Endothelial cell of umbilical vein (primary cell): ENCODE data around the gene DMPK. TPM values are rescaled to one million over a fixed set of nuclear protein-coding genes. Genes with fewer than 3 reads are reported as not detected.
"Not testable (repeated sequence)": the region's sequence is repeated elsewhere in the genome, so short reads cannot be mapped to it uniquely, and the experiment has no call there.

Experiments
- BruUV-seq: library from RNA; stranded (reverse); fragments of 400-500 nt; replicated peaks from 2 replicates; lab custom pipeline; 2021; lab: Mats Ljungman, UMichigan
- CTCF ChIA-PET: fragments of 300-600, 350-600 bp; sonication (Branson Sonifier 250); formaldehyde crosslinking; loops from one replicate; lab custom pipeline; 2021; ENCODE audit warnings: antibody characterized with exemption, inconsistent platforms; lab: Charles Lee
- POLR2A ChIA-PET: fragments of 300-600, 350-600 bp; sonication (Branson Sonifier 250); formaldehyde crosslinking; loops from one replicate; lab custom pipeline; 2021; ENCODE audit warnings: antibody characterized with exemption, inconsistent platforms; lab: Charles Lee
- DNase-seq: peaks from one replicate; pipeline ENCODE4 v3.0.0-alpha.2; 2011; ENCODE audit warnings: low read depth, low spot score
- FAIRE-seq: peaks from 2 replicates; lab custom pipeline; 2011; peaks lifted over from hg19 to GRCh38; lab: Jason Lieb, UNC
- H2AFZ ChIP-seq: 2 replicates; pipeline ENCODE4 v1.6.0; 2012; ENCODE audit warnings: low read depth, low read length, control low read depth, inconsistent platforms
- H3K27ac ChIP-seq: 2 replicates; pipeline ENCODE4 v1.5.1; 2011; ENCODE audit warnings: low read depth, mild to moderate bottlenecking, control low read depth, low read length, moderate library complexity; ENCODE audit not compliant: insufficient read depth
- H3K27me3 ChIP-seq, 2 experiments: 2 replicates each; pipeline versions ENCODE4 v1.6.0 to v1.6.1; 2011; ENCODE audit warnings: low read length in 2 of 2, mixed read lengths in 1 of 2; ENCODE audit not compliant: control insufficient read depth in 2 of 2, insufficient read depth in 2 of 2
- H3K36me3 ChIP-seq, 2 experiments: 2 replicates in 1 of 2; 3 replicates in 1 of 2; pipeline ENCODE4 v1.5.1; 2011; ENCODE audit warnings: low read length in 2 of 2, mild to moderate bottlenecking in 1 of 2, moderate library complexity in 1 of 2; ENCODE audit not compliant: control insufficient read depth in 2 of 2, insufficient read depth in 2 of 2; ENCODE audit errors: extremely low read depth in 1 of 2
- H3K4me1 ChIP-seq: 3 replicates; pipeline ENCODE4 v1.5.1; 2011; ENCODE audit warnings: mild to moderate bottlenecking, low read length; ENCODE audit not compliant: control insufficient read depth, insufficient read depth; ENCODE audit errors: extremely low read depth
- H3K4me2 ChIP-seq: 2 replicates; pipeline ENCODE4 v1.6.1; 2011; ENCODE audit warnings: low read length, control low read depth, mixed read lengths; ENCODE audit not compliant: insufficient read depth
- H3K4me3 ChIP-seq, 3 experiments: fragments of 200-600 bp in 1 of 3; sonication (generic), shearing (Covaris generic) in 1 of 3; replicated peaks in 1 of 3; 2 replicates each; pipeline ENCODE4 v1.5.1; 2011 to 2016; ENCODE audit warnings: control low read depth in 3 of 3, low read length in 3 of 3, mild to moderate bottlenecking in 2 of 3, inconsistent platforms in 1 of 3, low read depth in 1 of 3, moderate library complexity in 1 of 3; ENCODE audit not compliant: insufficient read depth in 1 of 3
- H3K79me2 ChIP-seq: 2 replicates; pipeline ENCODE4 v1.6.0; 2012; ENCODE audit warnings: low read length, inconsistent platforms; ENCODE audit not compliant: control insufficient read depth, insufficient read depth
- H3K9ac ChIP-seq: replicated peaks from 2 replicates; pipeline ENCODE3; 2011; ENCODE audit warnings: low read length, control low read depth; ENCODE audit not compliant: insufficient read depth; ENCODE audit errors: extremely low read depth
- H3K9me1 ChIP-seq: replicated peaks from 3 replicates; pipeline ENCODE4 v1.6.0; 2011; ENCODE audit warnings: mild to moderate bottlenecking, low read length; ENCODE audit not compliant: control insufficient read depth, insufficient read depth; ENCODE audit errors: extremely low read depth
- H3K9me3 ChIP-seq: replicated peaks from 2 replicates; pipeline ENCODE4 v1.5.1; 2012; ENCODE audit warnings: low read length, inconsistent platforms; ENCODE audit not compliant: control insufficient read depth, insufficient read depth
- H4K20me1 ChIP-seq: replicated peaks from 2 replicates; pipeline ENCODE3; 2011; ENCODE audit warnings: mild to moderate bottlenecking, low read length; ENCODE audit not compliant: control insufficient read depth, insufficient read depth; ENCODE audit errors: extremely low read depth
- CTCF ChIP-seq, 2 donors: IDR thresholded peaks; 1 replicate in 1 of 2; 2 replicates in 1 of 2; pipeline ENCODE4 v1.5.1; 2011; ENCODE audit warnings: low read length in 2 of 2, mild to moderate bottlenecking in 2 of 2, moderate library complexity in 2 of 2, control low read depth in 1 of 2, inconsistent platforms in 1 of 2, low read depth in 1 of 2; ENCODE audit not compliant: insufficient read depth in 1 of 2; ENCODE audit errors: extremely low read depth in 1 of 2
- JUN ChIP-seq: IDR thresholded peaks from 2 replicates; pipeline ENCODE4 v1.6.1; 2011; ENCODE audit warnings: borderline replicate concordance, low read depth; ENCODE audit not compliant: insufficient read length, insufficient read depth
- dilution Hi-C: fragments of 300-500 bp; cut with MboI; formaldehyde crosslinking; loops from one replicate; pipeline ENCODE4 v1.15.0; 2019; ENCODE audit warnings: low sequenced_read_pairs; ENCODE audit not compliant: extremely low pct_ligation_motif_present
- intact Hi-C: fragments of 100-400 bp; cut with micrococcal nuclease; formaldehyde crosslinking; loops from one replicate; pipeline ENCODE4 v1.10.0; 2022
- polyA plus RNA-seq, 4 experiments: library from polyadenylated mRNA; depleted of rRNA in 3 of 4; stranded (reverse) in 3 of 4; unstranded in 1 of 4; fragments of >200 nt; gene quantifications; 2 replicates each; pipeline versions ENCODE4 v1.2.1 to v1.2.3, GENCODE V29; 2011 to 2012; ENCODE audit warnings: missing spikeins in 1 of 4
- total RNA-seq: library from RNA; stranded (reverse); gene quantifications from 2 replicates; pipeline ENCODE4 v1.2.3, GENCODE V29; 2021

The DMPK gene
- total and polyA plus RNA-seq, 2 donors (not counting 3 experiments of a cell fraction or from before 2014, with no cell fraction given): 36.6 to 73.3 TPM

GRCh38 chr19:45799541-45799940 is 17.3 kb upstream of the DMPK start:
- H3K4me1 ChIP-seq, H3K27ac ChIP-seq, DNase-seq, H3K9ac ChIP-seq, H3K27me3 ChIP-seq, H3K9me1 ChIP-seq, H4K20me1 ChIP-seq, H3K4me3 ChIP-seq, H3K9me3 ChIP-seq, H2AFZ ChIP-seq, H3K4me2 ChIP-seq, dilution Hi-C loops, H3K36me3 ChIP-seq, BruUV-seq, FAIRE-seq, H3K79me2 ChIP-seq: not testable (repeated sequence)
- intact Hi-C loops: loop anchor here (1.0 kb wide), 1 partner anchor 29 kb away; no protein-coding TSS in a partner anchor
- POLR2A ChIA-PET: interaction anchor here (1.2 kb wide), 1 partner anchor 30 kb away, joined by 3 read pairs; the partner anchor contains the start of gene SIX5
- CTCF ChIA-PET: interaction anchor here (0.7 to 5.7 kb wide), 23 partner anchors 8 to 229 kb away, joined by 3 to 125 read pairs (median 4); partner anchors contain the start of genes DMPK, FBXO46, IRF2BP1 and SIX5

- intact Hi-C loops: loop anchor here (1.0 kb wide), 1 partner anchor 29 kb away; no protein-coding TSS in a partner anchor
- Histone ChIP-seq H2AFZ (no peak overlapping the region), H3K4me3 (no peak overlapping the region), H3K27me3 (no peaks in the 10 kb centered on the region), H3K36me3 (no peaks in the 10 kb centered on the region), H3K9me1 (no peaks in the 10 kb centered on the region), H3K4me2 (no peak overlapping the region), H3K9ac (no peak overlapping the region), H3K4me1 (no peaks in the 10 kb centered on the region), H3K9me3 (no peaks in the 10 kb centered on the region), H3K79me2 (no peaks in the 10 kb centered on the region), H4K20me1 (no peaks in the 10 kb centered on the region), H3K27ac (no peak overlapping the region)
- peak; percentile 79 for DNase-seq
- dilution Hi-C loops: no loop called here
- peak; percentile 87 for FAIRE-seq
- no TSS peak for BruUV-seq
- ChIA-PET POLR2A (interaction anchor here (1.2 kb wide), 1 partner anchor 30 kb away, joined by 3 read pairs; the partner anchor contains the start of gene SIX5), CTCF (interaction anchor here (0.7 to 5.7 kb wide), 23 partner anchors 9 to 230 kb away, joined by 3 to 125 read pairs (median 4); partner anchors contain the start of genes DMPK, FBXO46, IRF2BP1 and SIX5)
- TF ChIP-seq JUN: no peak
- TF ChIP-seq CTCF (IDR thresholded peaks at IDR 0.05; ENCODE audit: extremely low read depth in 1 of 2, insufficient read depth in 1 of 2, low read depth in 1 of 2, low read length in 2 of 2): peak; percentile 70 to 77
These were observed 16.8 kb upstream of the DMPK start for GRCh38 chr19:45798995-45799517.
